TTC549 (cell line): ENCODE results near the gene DOC2B.
"Not testable (repeated sequence)": the region's sequence is repeated elsewhere in the genome, so short reads cannot be mapped to it uniquely, and the experiment has no call there.

ENCODE experiments used
- FAIRE-seq: peaks from 2 replicates; lab custom pipeline; 2012; peaks lifted over from hg19 to GRCh38; lab: Jason Lieb, UNC

DOC2B gene

GRCh38 chr17:144936-145670 lies 36.3 kb downstream of the DOC2B start:
- no peak for FAIRE-seq

- no peak for FAIRE-seq
Measured at GRCh38 chr17:143785-144281, 37.6 kb downstream of the DOC2B start.

- FAIRE-seq = no peak
Measured at GRCh38 chr17:142876-143784, 38.3 kb downstream of the DOC2B start.

- no peak for FAIRE-seq
Measured at GRCh38 chr17:142102-142661, 39.3 kb downstream of the DOC2B start.

GRCh38 chr17:139401-140205 lies 41.8 kb downstream of the DOC2B start:
- not testable (repeated sequence) for FAIRE-seq

GRCh38 chr17:137166-137807 lies 44.2 kb downstream of the DOC2B start, which contains the start of gene SCGB1C2:
Gene SCGB1C2 (plus strand): TSS chr17:137569. CDS start chr17:137591, 22 bp downstream.
- not testable (repeated sequence) for FAIRE-seq

- not testable (repeated sequence) for FAIRE-seq
Measured at GRCh38 chr17:136531-136930, 44.9 kb downstream of the DOC2B start.

- FAIRE-seq = not testable (repeated sequence)
Measured at GRCh38 chr17:135895-136294, 45.6 kb downstream of the DOC2B start.

- not testable (repeated sequence) for FAIRE-seq
Measured at GRCh38 chr17:135022-135421, 46.4 kb downstream of the DOC2B start.

- not testable (repeated sequence) for FAIRE-seq
Measured at GRCh38 chr17:134332-134785, 47.1 kb downstream of the DOC2B start.

GRCh38 chr17:133932-134331 lies 47.5 kb downstream of the DOC2B start:
- not testable (repeated sequence) for FAIRE-seq

GRCh38 chr17:118339-118917 lies 63.0 kb downstream of the DOC2B start:
- not testable (repeated sequence) for FAIRE-seq

GRCh38 chr17:113111-113510 lies 68.3 kb downstream of the DOC2B start:
- FAIRE-seq = not testable (repeated sequence)
